Measurements from ENCODE around the gene SDCCAG8.

Gene SDCCAG8

DNA sequence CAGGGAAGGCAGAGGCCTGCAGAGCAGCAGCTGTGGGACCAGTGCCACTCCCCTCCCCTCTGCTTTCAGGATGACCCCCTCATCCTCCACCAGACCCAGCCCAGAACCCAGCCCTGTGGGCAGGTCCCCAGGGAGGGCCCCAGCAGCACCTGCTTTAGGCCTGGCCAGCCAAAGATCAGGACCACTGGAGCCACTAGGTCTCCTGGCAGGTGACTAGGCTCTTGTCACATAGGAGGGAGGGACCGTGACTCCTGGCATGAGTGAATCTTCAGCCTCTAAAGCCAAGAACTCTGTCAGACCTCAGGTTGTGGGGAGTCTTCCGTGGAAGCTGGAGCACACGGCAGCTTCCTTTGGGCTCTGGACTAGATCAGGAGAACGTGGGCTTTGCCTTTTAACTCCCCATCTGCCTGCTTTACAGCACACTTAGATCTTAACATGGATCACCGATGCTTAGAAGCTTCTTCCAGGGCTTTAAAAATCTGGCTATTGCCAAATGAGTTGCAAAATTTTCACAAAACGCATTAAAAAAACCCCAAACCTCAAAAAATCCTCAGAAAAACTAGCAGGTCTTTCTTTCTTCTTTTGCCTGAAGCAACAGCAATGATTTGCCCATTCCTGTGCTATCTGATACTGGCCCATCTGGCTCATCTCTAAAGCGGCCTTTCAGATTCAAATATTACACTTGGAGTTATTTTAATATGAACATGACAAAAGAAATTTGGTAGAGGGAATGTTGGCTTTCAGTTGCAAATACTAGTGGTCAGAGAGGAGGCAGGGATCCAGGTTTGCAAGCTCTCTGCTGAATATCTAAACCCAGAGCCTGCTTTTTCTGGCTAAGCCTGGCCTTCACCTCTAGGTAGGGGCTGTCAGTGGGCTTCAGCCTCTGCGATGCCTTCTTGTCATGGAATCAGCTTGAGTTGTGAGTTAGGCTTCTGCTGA, 235.2 kb downstream of the SDCCAG8 start:
- Mint-ChIP-seq H3K4me3 (no peak overlapping the region), H3K4me1 (peaks cover 24% of the 10 kb centered on the region), H3K9me3 (no peaks in the 10 kb centered on the region), H3K27me3 (ENCODE audit: low read depth) (no peaks in the 10 kb centered on the region), H3K36me3 (ENCODE audit: low read depth) (peaks cover 27% of the 10 kb centered on the region), H3K27ac (no peak overlapping the region)
- no peak for TF ChIP-seq CTCF (IDR thresholded peaks at IDR 0.05; ENCODE audit: unreplicated experiment in 3 of 3)

- no peaks in the 10 kb centered on the region for H3K9me3 Mint-ChIP-seq
Observed at GRCh38 chr1:243493156-243494129, 237.6 kb downstream of the SDCCAG8 start.

DNA sequence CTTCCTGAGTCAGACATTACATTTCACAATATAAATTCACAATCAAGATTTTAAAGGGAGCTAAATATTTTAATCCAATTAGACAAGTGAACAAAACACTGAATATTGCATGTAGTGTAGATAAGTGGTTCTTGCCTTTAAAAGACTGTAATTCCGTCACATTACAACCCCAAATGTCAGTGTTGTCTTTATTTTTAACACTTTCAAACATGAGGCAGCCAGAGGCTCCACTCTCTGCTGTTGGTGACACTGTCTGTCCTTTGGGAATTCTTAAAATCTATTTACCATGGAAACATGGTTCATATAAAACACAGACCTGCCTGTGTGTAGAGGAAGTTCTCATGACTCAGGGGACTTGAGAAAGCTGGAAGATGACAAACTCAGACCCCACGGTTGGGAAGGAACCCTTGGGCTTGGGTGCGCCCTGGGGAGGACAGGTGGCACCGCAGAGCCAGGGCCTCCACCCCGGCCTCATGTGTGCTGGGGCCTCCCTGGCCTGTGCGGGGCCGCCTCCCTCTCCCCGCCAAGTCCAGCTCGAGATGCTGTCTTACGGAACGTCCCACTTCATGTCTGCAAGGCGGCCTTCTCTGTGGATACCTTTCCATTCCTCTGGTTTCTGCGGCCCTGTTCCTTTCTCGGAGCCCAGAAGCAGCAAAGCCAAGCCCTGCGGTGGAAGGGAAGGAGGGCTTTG, 239.0 kb downstream of the SDCCAG8 start:
- no peak overlapping the region for H3K4me3 Mint-ChIP-seq
- H3K4me1 Mint-ChIP-seq: peaks cover 22% of the 10 kb centered on the region
- no peaks in the 10 kb centered on the region for H3K27me3 Mint-ChIP-seq (ENCODE audit: low read depth)
- no peak for TF ChIP-seq CTCF (IDR thresholded peaks at IDR 0.05; ENCODE audit: unreplicated experiment in 3 of 3)
- no peak overlapping the region for H3K27ac Mint-ChIP-seq
- H3K9me3 Mint-ChIP-seq: no peaks in the 10 kb centered on the region
- peaks cover 34% of the 10 kb centered on the region for H3K36me3 Mint-ChIP-seq (ENCODE audit: low read depth)

More at GRCh38 chr1:243493156-243494129, 237.6 kb downstream of the SDCCAG8 start:
- Mint-ChIP-seq H3K36me3 (ENCODE audit: low read depth) (peaks cover 39% of the 10 kb centered on the region), H3K27me3 (ENCODE audit: low read depth) (no peaks in the 10 kb centered on the region), H3K4me1 (peaks cover 29% of the 10 kb centered on the region), H3K4me3 (no peak overlapping the region), H3K27ac (peak overlapping the region in 2 of 3 experiments; percentile 5 to 12)
- TF ChIP-seq CTCF (IDR thresholded peaks at IDR 0.05; ENCODE audit: unreplicated experiment in 3 of 3): no peak

- Mint-ChIP-seq H3K4me1 (peaks cover 22% of the 10 kb centered on the region), H3K27me3 (ENCODE audit: low read depth) (no peaks in the 10 kb centered on the region), H3K4me3 (no peak overlapping the region), H3K27ac (peak overlapping the region in 2 of 3 experiments; percentile 7 to 55), H3K36me3 (ENCODE audit: low read depth) (peaks cover 34% of the 10 kb centered on the region), H3K9me3 (no peaks in the 10 kb centered on the region)
- no peak for TF ChIP-seq CTCF (IDR thresholded peaks at IDR 0.05; ENCODE audit: unreplicated experiment in 3 of 3)
Observed at GRCh38 chr1:243495442-243496186, 239.8 kb downstream of the SDCCAG8 start.

GRCh38 chr1:243496187-243496646, 240.4 kb downstream of the SDCCAG8 start:
- Mint-ChIP-seq H3K4me1 (peaks cover 19% of the 10 kb centered on the region), H3K27ac (peak overlapping the region in 2 of 3 experiments; percentile 7 to 55), H3K4me3 (no peak overlapping the region), H3K36me3 (ENCODE audit: low read depth) (peaks cover 37% of the 10 kb centered on the region), H3K9me3 (no peaks in the 10 kb centered on the region), H3K27me3 (ENCODE audit: low read depth) (no peaks in the 10 kb centered on the region)
- no peak for TF ChIP-seq CTCF (IDR thresholded peaks at IDR 0.05; ENCODE audit: unreplicated experiment in 3 of 3)

Data from nephron (organoid).